ENCODE results near the gene NRXN3. TPM values are rescaled to one million over a fixed set of nuclear protein-coding genes. Genes with fewer than 3 reads are reported as not detected.
A peak's percentile ranks its signal among the peaks of the same experiment; 100 is the strongest.

The NRXN3 gene
- polyA plus RNA-seq, 1 donor from 2014 or later, result 110 TPM

DNA sequence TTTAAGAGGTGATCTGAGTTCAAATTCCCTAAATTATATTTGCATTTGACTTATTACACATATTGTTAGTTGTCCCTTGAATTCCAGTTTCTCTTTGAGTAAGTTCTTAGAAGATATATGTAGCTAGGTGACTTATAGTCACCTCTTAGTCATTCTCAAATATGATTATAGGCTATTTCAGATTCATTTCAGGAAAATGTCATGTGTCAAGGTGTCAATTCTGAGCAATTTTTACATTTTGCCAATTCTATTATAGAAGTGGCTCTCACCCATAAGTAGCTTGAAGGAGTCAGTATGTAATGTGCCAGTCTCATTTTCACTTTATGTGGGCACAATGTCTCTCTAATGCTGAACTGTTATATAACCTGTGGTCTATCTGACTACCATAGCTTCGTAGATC is 1417.7 kb downstream of the NRXN3 start:
- H3K79me2 ChIP-seq (replicated peaks; ENCODE audit: insufficient read depth, low read length), result no peaks in the 10 kb centered on the region
- H3K36me3 ChIP-seq (ENCODE audit: insufficient read depth, low read length), result no peaks in the 10 kb centered on the region
- H3K9me3 ChIP-seq (ENCODE audit: low read length), result no peaks in the 10 kb centered on the region
- H3K4me2 ChIP-seq (ENCODE audit: low read length), result peak overlapping the region; percentile 26
- H3K4me3 ChIP-seq (ENCODE audit: low read length), result peak overlapping the region; percentile 23
- H3K9ac ChIP-seq (ENCODE audit: low read length), result no peak overlapping the region
- peaks cover 3% of the 10 kb centered on the region for H3F3A ChIP-seq (ENCODE audit: insufficient read depth, low read length, poor library complexity, severe bottlenecking)
- H3K9me2 ChIP-seq (ENCODE audit: insufficient read depth, low read length), result no peaks in the 10 kb centered on the region
- no peaks in the 10 kb centered on the region for H3K27me3 ChIP-seq (ENCODE audit: insufficient read depth, low read depth, low read length)
- peak overlapping the region; percentile 10 for H3K27ac ChIP-seq (ENCODE audit: low read length)
- no peak for TF ChIP-seq MXI1 (conservative IDR thresholded peaks at IDR 0.05; ENCODE audit: poor library complexity, severe bottlenecking)
- no peak for TF ChIP-seq TAF1 (IDR thresholded peaks at IDR 0.05; ENCODE audit: low read depth)
- H4K20me1 ChIP-seq (ENCODE audit: insufficient read depth), result no peaks in the 10 kb centered on the region
- no peak overlapping the region for H2AFZ ChIP-seq (ENCODE audit: low read depth, low read length)

DNA sequence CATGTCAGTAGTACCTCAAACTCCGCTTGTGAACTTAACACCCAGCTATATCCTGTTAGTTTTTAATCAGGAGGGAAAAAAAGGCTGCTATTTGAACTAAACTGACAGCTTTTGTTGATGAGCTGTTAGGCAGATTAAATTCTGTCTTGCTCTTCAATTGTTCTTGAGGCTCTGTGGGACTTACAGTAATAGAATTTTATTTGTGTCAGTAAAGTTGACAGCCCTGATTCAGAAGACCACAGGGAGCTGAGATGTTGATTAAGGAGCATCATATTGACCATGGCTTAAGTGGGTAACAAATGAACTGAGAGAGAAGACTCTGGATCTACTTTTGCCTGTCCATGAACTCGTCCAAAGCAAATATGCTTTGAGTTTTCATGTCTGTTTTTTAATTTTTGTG is 1418.2 kb downstream of the NRXN3 start:
- Histone ChIP-seq H3K4me2 (ENCODE audit: low read length) (no peak overlapping the region), H3K27ac (ENCODE audit: low read length) (peak overlapping the region; percentile 10), H3K4me3 (ENCODE audit: low read length) (peak overlapping the region; percentile 23), H3K27me3 (ENCODE audit: insufficient read depth, low read depth, low read length) (no peaks in the 10 kb centered on the region), H2AFZ (ENCODE audit: low read depth, low read length) (no peak overlapping the region), H3K9me2 (ENCODE audit: insufficient read depth, low read length) (no peaks in the 10 kb centered on the region), H3K9me3 (ENCODE audit: low read length) (no peaks in the 10 kb centered on the region), H4K20me1 (ENCODE audit: insufficient read depth) (no peaks in the 10 kb centered on the region), H3K36me3 (ENCODE audit: insufficient read depth, low read length) (no peaks in the 10 kb centered on the region), H3K79me2 (replicated peaks; ENCODE audit: insufficient read depth, low read length) (no peaks in the 10 kb centered on the region), H3F3A (ENCODE audit: insufficient read depth, low read length, poor library complexity, severe bottlenecking) (peaks cover 3% of the 10 kb centered on the region), H3K9ac (ENCODE audit: low read length) (no peak overlapping the region)
- TF ChIP-seq, protein P1, sequence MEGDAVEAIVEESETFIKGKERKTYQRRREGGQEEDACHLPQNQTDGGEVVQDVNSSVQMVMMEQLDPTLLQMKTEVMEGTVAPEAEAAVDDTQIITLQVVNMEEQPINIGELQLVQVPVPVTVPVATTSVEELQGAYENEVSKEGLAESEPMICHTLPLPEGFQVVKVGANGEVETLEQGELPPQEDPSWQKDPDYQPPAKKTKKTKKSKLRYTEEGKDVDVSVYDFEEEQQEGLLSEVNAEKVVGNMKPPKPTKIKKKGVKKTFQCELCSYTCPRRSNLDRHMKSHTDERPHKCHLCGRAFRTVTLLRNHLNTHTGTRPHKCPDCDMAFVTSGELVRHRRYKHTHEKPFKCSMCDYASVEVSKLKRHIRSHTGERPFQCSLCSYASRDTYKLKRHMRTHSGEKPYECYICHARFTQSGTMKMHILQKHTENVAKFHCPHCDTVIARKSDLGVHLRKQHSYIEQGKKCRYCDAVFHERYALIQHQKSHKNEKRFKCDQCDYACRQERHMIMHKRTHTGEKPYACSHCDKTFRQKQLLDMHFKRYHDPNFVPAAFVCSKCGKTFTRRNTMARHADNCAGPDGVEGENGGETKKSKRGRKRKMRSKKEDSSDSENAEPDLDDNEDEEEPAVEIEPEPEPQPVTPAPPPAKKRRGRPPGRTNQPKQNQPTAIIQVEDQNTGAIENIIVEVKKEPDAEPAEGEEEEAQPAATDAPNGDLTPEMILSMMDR (IDR thresholded peaks at IDR 0.05; ENCODE audit: poor library complexity, severe bottlenecking), result no peak
- TF ChIP-seq EP300 (conservative IDR thresholded peaks at IDR 0.05; ENCODE audit: poor library complexity, severe bottlenecking) (peak; percentile 81), SMC3 (conservative IDR thresholded peaks at IDR 0.05; ENCODE audit: poor library complexity) (no peak), POLR2AphosphoS5 (IDR thresholded peaks at IDR 0.05) (peak; percentile 49), EZH2 (IDR thresholded peaks at IDR 0.05; ENCODE audit: borderline replicate concordance, insufficient read depth, low read length, poor library complexity, severe bottlenecking) (no peak)

DNA sequence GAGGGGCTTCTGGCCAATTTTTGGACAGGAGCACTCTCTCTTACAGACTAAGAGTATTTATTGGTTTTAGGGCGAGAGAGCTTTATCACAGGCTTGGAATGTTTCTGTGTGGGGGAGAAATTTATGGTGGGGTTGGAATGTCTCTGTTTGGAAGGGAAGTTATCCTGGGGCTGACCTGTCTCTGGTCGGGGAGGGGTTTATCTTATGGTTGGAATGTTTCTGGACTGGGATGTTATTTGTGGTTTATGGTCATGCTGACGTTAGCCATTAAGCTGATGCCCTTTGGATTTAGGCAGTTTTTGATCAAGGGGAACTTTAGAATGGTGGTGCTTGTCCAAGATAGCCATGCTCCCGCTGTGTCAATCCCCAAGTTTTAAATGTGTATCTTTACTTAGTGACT is 1426.4 kb downstream of the NRXN3 start:
- Histone ChIP-seq H3K9me3 (ENCODE audit: low read length) (no peaks in the 10 kb centered on the region), H3K9me2 (ENCODE audit: insufficient read depth, low read length) (no peaks in the 10 kb centered on the region), H2AFZ (ENCODE audit: low read depth, low read length) (no peak overlapping the region), H3K27me3 (ENCODE audit: insufficient read depth, low read depth, low read length) (no peaks in the 10 kb centered on the region), H3K36me3 (ENCODE audit: insufficient read depth, low read length) (no peaks in the 10 kb centered on the region), H3K4me2 (ENCODE audit: low read length) (no peak overlapping the region), H3K79me2 (replicated peaks; ENCODE audit: insufficient read depth, low read length) (no peaks in the 10 kb centered on the region), H4K20me1 (ENCODE audit: insufficient read depth) (no peaks in the 10 kb centered on the region), H3K4me3 (ENCODE audit: low read length) (no peak overlapping the region), H3K9ac (ENCODE audit: low read length) (no peak overlapping the region), H3F3A (ENCODE audit: insufficient read depth, low read length, poor library complexity, severe bottlenecking) (no peaks in the 10 kb centered on the region), H3K27ac (ENCODE audit: low read length) (no peak overlapping the region)
- TF ChIP-seq MXI1 (conservative IDR thresholded peaks at IDR 0.05; ENCODE audit: poor library complexity, severe bottlenecking) (no peak), TAF1 (IDR thresholded peaks at IDR 0.05; ENCODE audit: low read depth) (no peak), EP300 (conservative IDR thresholded peaks at IDR 0.05; ENCODE audit: poor library complexity, severe bottlenecking) (no peak), SMC3 (conservative IDR thresholded peaks at IDR 0.05; ENCODE audit: poor library complexity) (no peak), EZH2 (IDR thresholded peaks at IDR 0.05; ENCODE audit: borderline replicate concordance, insufficient read depth, low read length, poor library complexity, severe bottlenecking) (no peak), RAD21 (conservative IDR thresholded peaks at IDR 0.05) (no peak), POLR2AphosphoS5 (IDR thresholded peaks at IDR 0.05) (no peak)
- TF ChIP-seq, protein P2, sequence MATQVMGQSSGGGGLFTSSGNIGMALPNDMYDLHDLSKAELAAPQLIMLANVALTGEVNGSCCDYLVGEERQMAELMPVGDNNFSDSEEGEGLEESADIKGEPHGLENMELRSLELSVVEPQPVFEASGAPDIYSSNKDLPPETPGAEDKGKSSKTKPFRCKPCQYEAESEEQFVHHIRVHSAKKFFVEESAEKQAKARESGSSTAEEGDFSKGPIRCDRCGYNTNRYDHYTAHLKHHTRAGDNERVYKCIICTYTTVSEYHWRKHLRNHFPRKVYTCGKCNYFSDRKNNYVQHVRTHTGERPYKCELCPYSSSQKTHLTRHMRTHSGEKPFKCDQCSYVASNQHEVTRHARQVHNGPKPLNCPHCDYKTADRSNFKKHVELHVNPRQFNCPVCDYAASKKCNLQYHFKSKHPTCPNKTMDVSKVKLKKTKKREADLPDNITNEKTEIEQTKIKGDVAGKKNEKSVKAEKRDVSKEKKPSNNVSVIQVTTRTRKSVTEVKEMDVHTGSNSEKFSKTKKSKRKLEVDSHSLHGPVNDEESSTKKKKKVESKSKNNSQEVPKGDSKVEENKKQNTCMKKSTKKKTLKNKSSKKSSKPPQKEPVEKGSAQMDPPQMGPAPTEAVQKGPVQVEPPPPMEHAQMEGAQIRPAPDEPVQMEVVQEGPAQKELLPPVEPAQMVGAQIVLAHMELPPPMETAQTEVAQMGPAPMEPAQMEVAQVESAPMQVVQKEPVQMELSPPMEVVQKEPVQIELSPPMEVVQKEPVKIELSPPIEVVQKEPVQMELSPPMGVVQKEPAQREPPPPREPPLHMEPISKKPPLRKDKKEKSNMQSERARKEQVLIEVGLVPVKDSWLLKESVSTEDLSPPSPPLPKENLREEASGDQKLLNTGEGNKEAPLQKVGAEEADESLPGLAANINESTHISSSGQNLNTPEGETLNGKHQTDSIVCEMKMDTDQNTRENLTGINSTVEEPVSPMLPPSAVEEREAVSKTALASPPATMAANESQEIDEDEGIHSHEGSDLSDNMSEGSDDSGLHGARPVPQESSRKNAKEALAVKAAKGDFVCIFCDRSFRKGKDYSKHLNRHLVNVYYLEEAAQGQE (IDR thresholded peaks at IDR 0.05; ENCODE audit: borderline replicate concordance), result no peak
- TF ChIP-seq, protein P1 (IDR thresholded peaks at IDR 0.05; ENCODE audit: poor library complexity, severe bottlenecking), result no peak
